ENCODE results near the gene MACROD2.
"Not testable (repeated sequence)": the region's sequence is repeated elsewhere in the genome, so short reads cannot be mapped to it uniquely, and the experiment has no call there.

Gene MACROD2

GRCh38 chr20:14000917-14001316 is 5.6 kb downstream of the MACROD2 start:
- FAIRE-seq (no peak), DNase-seq (ENCODE audit: insufficient read length, low spot score) (no peak)
- TF ChIP-seq POLR2A (IDR thresholded peaks at IDR 0.05; ENCODE audit: low read depth, low read length) = no peak
- no peak for TF ChIP-seq POU2F2 (IDR thresholded peaks at IDR 0.05; ENCODE audit: low read depth, low read length)
- no peak for TF ChIP-seq POLR2AphosphoS5 (IDR thresholded peaks at IDR 0.05; ENCODE audit: low read depth, low read length)
- no peak for TF ChIP-seq TAF1 (IDR thresholded peaks at IDR 0.05; ENCODE audit: low read depth, low read length)
- TF ChIP-seq SPI1 (IDR thresholded peaks at IDR 0.05; ENCODE audit: low read depth, low read length) = no peak
- no peak for TF ChIP-seq PAX5 (IDR thresholded peaks at IDR 0.05; ENCODE audit: insufficient read depth, low read length, severe bottlenecking)

DNA sequence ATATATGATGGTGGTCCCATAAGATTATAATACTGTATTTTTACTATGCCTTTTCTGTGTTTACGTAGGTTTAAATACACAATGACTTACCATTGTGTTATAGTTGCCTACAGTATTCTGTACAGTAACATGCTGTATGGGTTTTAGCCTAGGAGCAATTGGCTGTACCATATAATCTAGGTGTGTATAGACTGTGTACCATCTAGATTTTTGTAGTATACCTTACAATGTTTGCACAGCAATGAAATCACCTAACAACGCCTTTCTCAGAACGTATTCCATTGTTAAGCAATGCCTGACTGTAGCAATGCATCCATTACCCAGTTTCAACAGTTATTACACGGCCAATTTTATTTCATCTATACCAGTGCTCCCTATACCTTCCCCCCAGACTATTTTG is 10.7 kb downstream of the MACROD2 start:
- TF ChIP-seq POLR2AphosphoS5 (IDR thresholded peaks at IDR 0.05; ENCODE audit: low read depth, low read length) (no peak), POU2F2 (IDR thresholded peaks at IDR 0.05; ENCODE audit: low read depth, low read length) (no peak), TAF1 (IDR thresholded peaks at IDR 0.05; ENCODE audit: low read depth, low read length) (no peak), SPI1 (IDR thresholded peaks at IDR 0.05; ENCODE audit: low read depth, low read length) (no peak), POLR2A (IDR thresholded peaks at IDR 0.05; ENCODE audit: low read depth, low read length) (no peak), PAX5 (IDR thresholded peaks at IDR 0.05; ENCODE audit: insufficient read depth, low read length, severe bottlenecking) (no peak)
- DNase-seq (ENCODE audit: insufficient read length, low spot score) = no peak
- FAIRE-seq = no peak

DNA sequence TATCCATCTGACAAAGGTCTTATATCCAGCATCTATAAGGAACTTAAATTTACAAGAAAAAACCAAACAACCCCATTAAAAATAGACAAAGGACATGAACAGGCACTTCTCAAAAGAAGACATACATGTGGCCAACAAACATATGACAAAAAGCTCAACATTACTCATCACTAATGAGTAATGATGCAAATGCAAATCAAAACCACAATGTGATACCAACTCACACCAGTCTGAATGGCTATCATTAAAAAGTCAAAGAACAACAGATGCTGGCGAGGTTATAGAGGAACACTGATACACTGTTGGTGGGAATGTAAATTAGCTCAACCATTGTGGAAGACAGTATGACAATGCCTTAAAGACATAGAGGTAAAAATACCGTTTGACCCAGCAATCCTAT is 13.9 kb downstream of the MACROD2 start:
- no peak for DNase-seq (ENCODE audit: insufficient read length, low spot score)
- FAIRE-seq = no peak

GRCh38 chr20:14012671-14013070 is 17.4 kb downstream of the MACROD2 start:
- TF ChIP-seq POLR2A (IDR thresholded peaks at IDR 0.05; ENCODE audit: low read depth, low read length) = no peak
- TF ChIP-seq SPI1 (IDR thresholded peaks at IDR 0.05; ENCODE audit: low read depth, low read length) = no peak
- TF ChIP-seq TAF1 (IDR thresholded peaks at IDR 0.05; ENCODE audit: low read depth, low read length) = no peak
- TF ChIP-seq POLR2AphosphoS5 (IDR thresholded peaks at IDR 0.05; ENCODE audit: low read depth, low read length) = no peak
- no peak for TF ChIP-seq POU2F2 (IDR thresholded peaks at IDR 0.05; ENCODE audit: low read depth, low read length)
- no peak for TF ChIP-seq PAX5 (IDR thresholded peaks at IDR 0.05; ENCODE audit: insufficient read depth, low read length, severe bottlenecking)
- FAIRE-seq = no peak

More for the DNA sequence above, 13.9 kb downstream of the MACROD2 start:
- no peak for TF ChIP-seq TAF1 (IDR thresholded peaks at IDR 0.05; ENCODE audit: low read depth, low read length)
- TF ChIP-seq SPI1 (IDR thresholded peaks at IDR 0.05; ENCODE audit: low read depth, low read length) = no peak
- TF ChIP-seq PAX5 (IDR thresholded peaks at IDR 0.05; ENCODE audit: insufficient read depth, low read length, severe bottlenecking) = no peak
- TF ChIP-seq POU2F2 (IDR thresholded peaks at IDR 0.05; ENCODE audit: low read depth, low read length) = no peak
- no peak for TF ChIP-seq POLR2A (IDR thresholded peaks at IDR 0.05; ENCODE audit: low read depth, low read length)
- no peak for TF ChIP-seq POLR2AphosphoS5 (IDR thresholded peaks at IDR 0.05; ENCODE audit: low read depth, low read length)

GRCh38 chr20:14030991-14031390 is 35.7 kb downstream of the MACROD2 start:
- FAIRE-seq = no peak
- no peak for DNase-seq (ENCODE audit: insufficient read length, low spot score)
- no peak for TF ChIP-seq SPI1 (IDR thresholded peaks at IDR 0.05; ENCODE audit: low read depth, low read length)
- TF ChIP-seq POU2F2 (IDR thresholded peaks at IDR 0.05; ENCODE audit: low read depth, low read length) = no peak

More at GRCh38 chr20:14012671-14013070, 17.4 kb downstream of the MACROD2 start:
- DNase-seq (ENCODE audit: insufficient read length, low spot score) = no peak

GRCh38 chr20:14033310-14033709 is 38.0 kb downstream of the MACROD2 start:
- FAIRE-seq (no peak), DNase-seq (ENCODE audit: insufficient read length, low spot score) (no peak)
- TF ChIP-seq POU2F2 (IDR thresholded peaks at IDR 0.05; ENCODE audit: low read depth, low read length) (no peak), SPI1 (IDR thresholded peaks at IDR 0.05; ENCODE audit: low read depth, low read length) (no peak), POLR2AphosphoS5 (IDR thresholded peaks at IDR 0.05; ENCODE audit: low read depth, low read length) (no peak), TAF1 (IDR thresholded peaks at IDR 0.05; ENCODE audit: low read depth, low read length) (no peak), POLR2A (IDR thresholded peaks at IDR 0.05; ENCODE audit: low read depth, low read length) (no peak), PAX5 (IDR thresholded peaks at IDR 0.05; ENCODE audit: insufficient read depth, low read length, severe bottlenecking) (no peak)

DNA sequence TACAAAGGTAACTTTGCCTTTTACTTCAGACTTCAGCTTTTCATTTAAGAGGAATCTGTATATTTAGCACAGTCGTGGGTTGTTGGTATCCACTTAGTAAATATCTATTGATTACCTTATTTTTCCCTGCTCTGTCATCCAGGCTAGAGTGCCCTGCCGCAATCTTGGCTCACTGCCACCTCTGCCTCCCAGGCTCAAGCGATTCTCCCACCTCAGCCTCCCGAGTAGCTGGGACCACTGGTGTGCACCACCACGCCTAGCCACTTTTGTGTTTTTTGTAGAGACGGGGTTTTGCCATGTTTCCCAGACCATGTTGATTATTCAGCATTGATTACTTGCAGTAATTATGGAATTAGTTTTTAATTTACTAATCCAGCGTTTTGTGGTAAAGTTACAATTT is 41.3 kb downstream of the MACROD2 start:
- FAIRE-seq (no peak), DNase-seq (ENCODE audit: insufficient read length, low spot score) (no peak)
- TF ChIP-seq SPI1 (IDR thresholded peaks at IDR 0.05; ENCODE audit: low read depth, low read length) (no peak), TAF1 (IDR thresholded peaks at IDR 0.05; ENCODE audit: low read depth, low read length) (no peak), POLR2AphosphoS5 (IDR thresholded peaks at IDR 0.05; ENCODE audit: low read depth, low read length) (no peak), POLR2A (IDR thresholded peaks at IDR 0.05; ENCODE audit: low read depth, low read length) (no peak), POU2F2 (IDR thresholded peaks at IDR 0.05; ENCODE audit: low read depth, low read length) (no peak), PAX5 (IDR thresholded peaks at IDR 0.05; ENCODE audit: insufficient read depth, low read length, severe bottlenecking) (no peak)

GRCh38 chr20:14044712-14045276 is 49.5 kb downstream of the MACROD2 start:
- FAIRE-seq; DNase-seq (ENCODE audit: insufficient read length, low spot score): not testable (repeated sequence)

GRCh38 chr20:14046534-14046933 is 51.2 kb downstream of the MACROD2 start:
- FAIRE-seq (no peak), DNase-seq (ENCODE audit: insufficient read length, low spot score) (no peak)
- TF ChIP-seq POLR2AphosphoS5 (IDR thresholded peaks at IDR 0.05; ENCODE audit: low read depth, low read length) = no peak
- no peak for TF ChIP-seq TAF1 (IDR thresholded peaks at IDR 0.05; ENCODE audit: low read depth, low read length)
- TF ChIP-seq POU2F2 (IDR thresholded peaks at IDR 0.05; ENCODE audit: low read depth, low read length) = no peak
- no peak for TF ChIP-seq SPI1 (IDR thresholded peaks at IDR 0.05; ENCODE audit: low read depth, low read length)
- no peak for TF ChIP-seq POLR2A (IDR thresholded peaks at IDR 0.05; ENCODE audit: low read depth, low read length)
- no peak for TF ChIP-seq PAX5 (IDR thresholded peaks at IDR 0.05; ENCODE audit: insufficient read depth, low read length, severe bottlenecking)

GRCh38 chr20:14049111-14049510 is 53.8 kb downstream of the MACROD2 start:
- no peak for DNase-seq (ENCODE audit: insufficient read length, low spot score)
- TF ChIP-seq POU2F2 (IDR thresholded peaks at IDR 0.05; ENCODE audit: low read depth, low read length) (no peak), POLR2AphosphoS5 (IDR thresholded peaks at IDR 0.05; ENCODE audit: low read depth, low read length) (no peak), PAX5 (IDR thresholded peaks at IDR 0.05; ENCODE audit: insufficient read depth, low read length, severe bottlenecking) (no peak), TAF1 (IDR thresholded peaks at IDR 0.05; ENCODE audit: low read depth, low read length) (no peak), POLR2A (IDR thresholded peaks at IDR 0.05; ENCODE audit: low read depth, low read length) (no peak), SPI1 (IDR thresholded peaks at IDR 0.05; ENCODE audit: low read depth, low read length) (no peak)
- no peak for FAIRE-seq
